Effector CD4-positive, alpha-beta T cell (primary cell): Measurements from ENCODE around the gene CMSS1.

Experiments
- DNase-seq: peaks from one replicate; pipeline ENCODE4 v3.0.0-alpha.2; 2020

Gene CMSS1

GRCh38 chr3:100001526-100002270, 184.0 kb downstream of the CMSS1 start:
- DNase-seq: no peak

GRCh38 chr3:100002599-100003350, 185.1 kb downstream of the CMSS1 start:
- no peak for DNase-seq

GRCh38 chr3:100003609-100004503, 186.2 kb downstream of the CMSS1 start:
- DNase-seq: no peak

GRCh38 chr3:100004931-100005330, 187.3 kb downstream of the CMSS1 start:
- DNase-seq: no peak

GRCh38 chr3:100005665-100006393, 188.2 kb downstream of the CMSS1 start:
- no peak for DNase-seq

- DNase-seq: no peak
These were observed 189.1 kb downstream of the CMSS1 start for GRCh38 chr3:100006570-100007271.

GRCh38 chr3:100007313-100007712, 189.7 kb downstream of the CMSS1 start:
- no peak for DNase-seq

- no peak for DNase-seq
These were observed 190.5 kb downstream of the CMSS1 start for GRCh38 chr3:100008081-100008698.

GRCh38 chr3:100009276-100010086, 191.8 kb downstream of the CMSS1 start:
- DNase-seq: no peak

- no peak for DNase-seq
These were observed 192.4 kb downstream of the CMSS1 start for GRCh38 chr3:100010087-100010417.

- no peak for DNase-seq
These were observed 201.1 kb downstream of the CMSS1 start for GRCh38 chr3:100018806-100019205.

- no peak for DNase-seq
These were observed 202.1 kb downstream of the CMSS1 start for GRCh38 chr3:100019719-100020118.

- no peak for DNase-seq
These were observed 203.4 kb downstream of the CMSS1 start for GRCh38 chr3:100020876-100021644.

GRCh38 chr3:100022506-100022905, 204.8 kb downstream of the CMSS1 start:
- DNase-seq: no peak

GRCh38 chr3:100023150-100023549, 205.5 kb downstream of the CMSS1 start:
- DNase-seq: no peak

- no peak for DNase-seq
These were observed 205.9 kb downstream of the CMSS1 start for GRCh38 chr3:100023595-100023994.

- DNase-seq: no peak
These were observed 207.1 kb downstream of the CMSS1 start for GRCh38 chr3:100024520-100025303.

- no peak for DNase-seq
These were observed 209.7 kb downstream of the CMSS1 start for GRCh38 chr3:100027321-100027720.

- DNase-seq: no peak
These were observed 211.4 kb downstream of the CMSS1 start for GRCh38 chr3:100029052-100029451.
